Measurements from ENCODE around the gene ATOH8. TPM values are rescaled to one million over a fixed set of nuclear protein-coding genes. Genes with fewer than 3 reads are reported as not detected.

ATOH8 gene
- total and polyA plus RNA-seq, 2 donors from 2014 or later: 11.2 to 18.6 TPM

GRCh38 chr2:85814802-85815550 lies 61.2 kb downstream of the ATOH8 start:
- Histone ChIP-seq H3K4me1 (ENCODE audit: control insufficient read depth in 2 of 3, insufficient read depth in 2 of 3, low read depth in 1 of 3, low read length in 3 of 3) (peaks cover 0 to 4% (median 3%) of the 10 kb centered on the region in 3 donors), H3K27ac (ENCODE audit: low read depth in 2 of 2, low read length in 2 of 2) (no peak overlapping the region), H3K9ac (ENCODE audit: low read length in 3 of 3) (no peak overlapping the region), H3K9me3 (ENCODE audit: control insufficient read depth in 2 of 3, insufficient read depth in 1 of 3, low read length in 3 of 3) (no peaks in the 10 kb centered on the region), H3K4me3 (ENCODE audit: low read length in 3 of 3) (no peak overlapping the region), H3K27me3 (ENCODE audit: control insufficient read depth, insufficient read depth, low read length) (no peaks in the 10 kb centered on the region), H3K36me3 (ENCODE audit: control insufficient read depth in 2 of 3, insufficient read depth in 3 of 3, low read length in 3 of 3) (no peaks in the 10 kb centered on the region)
- intact Hi-C loops (cut with DNase I): loop anchor here (5.0 to 10.0 kb wide), 2 partner anchors 88 to 180 kb away; no protein-coding TSS in a partner anchor
- TF ChIP-seq CTCF (IDR thresholded peaks at IDR 0.05; ENCODE audit: borderline replicate concordance, extremely low read depth, insufficient read depth): no peak
- FAIRE-seq: no peak
- peak in 2 of 5 donors; percentile 18 to 42 for DNase-seq

- TF ChIP-seq CTCF (IDR thresholded peaks at IDR 0.05; ENCODE audit: borderline replicate concordance, extremely low read depth, insufficient read depth): no peak
- Histone ChIP-seq H3K27me3 (ENCODE audit: control insufficient read depth, insufficient read depth, low read length) (no peaks in the 10 kb centered on the region), H3K4me1 (ENCODE audit: control insufficient read depth in 2 of 3, insufficient read depth in 2 of 3, low read depth in 1 of 3, low read length in 3 of 3) (no peaks in the 10 kb centered on the region), H3K27ac (ENCODE audit: low read depth in 2 of 2, low read length in 2 of 2) (no peak overlapping the region), H3K9ac (ENCODE audit: low read length in 3 of 3) (no peak overlapping the region), H3K9me3 (ENCODE audit: control insufficient read depth in 2 of 3, insufficient read depth in 1 of 3, low read length in 3 of 3) (no peaks in the 10 kb centered on the region), H3K4me3 (ENCODE audit: low read length in 3 of 3) (no peak overlapping the region), H3K36me3 (ENCODE audit: control insufficient read depth in 2 of 3, insufficient read depth in 3 of 3, low read length in 3 of 3) (no peaks in the 10 kb centered on the region)
- no peak for FAIRE-seq
- peak in 1 of 5 donors; percentile 6 for DNase-seq
- intact Hi-C loops (cut with DNase I): loop anchor here (5.0 to 10.0 kb wide), 2 partner anchors 185 to 257 kb away; no protein-coding TSS in a partner anchor
These were observed 66.2 kb downstream of the ATOH8 start for GRCh38 chr2:85819811-85820510.

- no peaks in the 10 kb centered on the region for H3K27me3 ChIP-seq (ENCODE audit: control insufficient read depth, insufficient read depth, low read length)
- H3K4me3 ChIP-seq (ENCODE audit: low read length in 3 of 3): no peak overlapping the region
- intact Hi-C loops (cut with DNase I): loop anchor here (5.0 kb wide), 1 partner anchor 255 kb away; no protein-coding TSS in a partner anchor
- no peaks in the 10 kb centered on the region for H3K9me3 ChIP-seq (ENCODE audit: control insufficient read depth in 2 of 3, insufficient read depth in 1 of 3, low read length in 3 of 3)
- no peaks in the 10 kb centered on the region for H3K36me3 ChIP-seq (ENCODE audit: control insufficient read depth in 2 of 3, insufficient read depth in 3 of 3, low read length in 3 of 3)
- no peak overlapping the region for H3K9ac ChIP-seq (ENCODE audit: low read length in 3 of 3)
- TF ChIP-seq CTCF (IDR thresholded peaks at IDR 0.05; ENCODE audit: borderline replicate concordance, extremely low read depth, insufficient read depth): no peak
- no peak for DNase-seq
- H3K27ac ChIP-seq (ENCODE audit: low read depth in 2 of 2, low read length in 2 of 2): no peak overlapping the region
- peaks cover 0 to 6% (median 0%) of the 10 kb centered on the region in 3 donors for H3K4me1 ChIP-seq (ENCODE audit: control insufficient read depth in 2 of 3, insufficient read depth in 2 of 3, low read depth in 1 of 3, low read length in 3 of 3)
- no peak for FAIRE-seq
These were observed 69.0 kb downstream of the ATOH8 start for GRCh38 chr2:85822766-85823165.
